Fibroblast of mammary gland (primary cell): Measurements from ENCODE around the gene PTPN13.

Experiments
- DNase-seq: peaks from one replicate; pipeline ENCODE4 v3.0.0-alpha.2; 2010; ENCODE audit warnings: low read depth
- H3K4me3 ChIP-seq: 2 replicates; pipeline ENCODE4 v1.5.1; 2011; ENCODE audit warnings: low read depth, mild to moderate bottlenecking, low read length, moderate library complexity; ENCODE audit not compliant: control insufficient read depth
- CTCF ChIP-seq: conservative IDR thresholded peaks from 2 replicates; pipeline ENCODE4 v1.5.1; 2011; ENCODE audit warnings: low read depth, low read length, inconsistent platforms; ENCODE audit not compliant: control insufficient read depth, insufficient read depth

The PTPN13 gene, protein sequence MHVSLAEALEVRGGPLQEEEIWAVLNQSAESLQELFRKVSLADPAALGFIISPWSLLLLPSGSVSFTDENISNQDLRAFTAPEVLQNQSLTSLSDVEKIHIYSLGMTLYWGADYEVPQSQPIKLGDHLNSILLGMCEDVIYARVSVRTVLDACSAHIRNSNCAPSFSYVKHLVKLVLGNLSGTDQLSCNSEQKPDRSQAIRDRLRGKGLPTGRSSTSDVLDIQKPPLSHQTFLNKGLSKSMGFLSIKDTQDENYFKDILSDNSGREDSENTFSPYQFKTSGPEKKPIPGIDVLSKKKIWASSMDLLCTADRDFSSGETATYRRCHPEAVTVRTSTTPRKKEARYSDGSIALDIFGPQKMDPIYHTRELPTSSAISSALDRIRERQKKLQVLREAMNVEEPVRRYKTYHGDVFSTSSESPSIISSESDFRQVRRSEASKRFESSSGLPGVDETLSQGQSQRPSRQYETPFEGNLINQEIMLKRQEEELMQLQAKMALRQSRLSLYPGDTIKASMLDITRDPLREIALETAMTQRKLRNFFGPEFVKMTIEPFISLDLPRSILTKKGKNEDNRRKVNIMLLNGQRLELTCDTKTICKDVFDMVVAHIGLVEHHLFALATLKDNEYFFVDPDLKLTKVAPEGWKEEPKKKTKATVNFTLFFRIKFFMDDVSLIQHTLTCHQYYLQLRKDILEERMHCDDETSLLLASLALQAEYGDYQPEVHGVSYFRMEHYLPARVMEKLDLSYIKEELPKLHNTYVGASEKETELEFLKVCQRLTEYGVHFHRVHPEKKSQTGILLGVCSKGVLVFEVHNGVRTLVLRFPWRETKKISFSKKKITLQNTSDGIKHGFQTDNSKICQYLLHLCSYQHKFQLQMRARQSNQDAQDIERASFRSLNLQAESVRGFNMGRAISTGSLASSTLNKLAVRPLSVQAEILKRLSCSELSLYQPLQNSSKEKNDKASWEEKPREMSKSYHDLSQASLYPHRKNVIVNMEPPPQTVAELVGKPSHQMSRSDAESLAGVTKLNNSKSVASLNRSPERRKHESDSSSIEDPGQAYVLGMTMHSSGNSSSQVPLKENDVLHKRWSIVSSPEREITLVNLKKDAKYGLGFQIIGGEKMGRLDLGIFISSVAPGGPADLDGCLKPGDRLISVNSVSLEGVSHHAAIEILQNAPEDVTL (N-terminal part only)

GRCh38 chr4:86593688-86594558 lies at the start of gene PTPN13:
TSS of gene PTPN13 (plus strand) at chr4:86594315. CDS start at chr4:86635257, 40,942 bp downstream.
- peak within 1 kb of the TSS; percentile 91 for H3K4me3 ChIP-seq
- no peak for TF ChIP-seq CTCF
- peak; percentile 98 for DNase-seq

DNA sequence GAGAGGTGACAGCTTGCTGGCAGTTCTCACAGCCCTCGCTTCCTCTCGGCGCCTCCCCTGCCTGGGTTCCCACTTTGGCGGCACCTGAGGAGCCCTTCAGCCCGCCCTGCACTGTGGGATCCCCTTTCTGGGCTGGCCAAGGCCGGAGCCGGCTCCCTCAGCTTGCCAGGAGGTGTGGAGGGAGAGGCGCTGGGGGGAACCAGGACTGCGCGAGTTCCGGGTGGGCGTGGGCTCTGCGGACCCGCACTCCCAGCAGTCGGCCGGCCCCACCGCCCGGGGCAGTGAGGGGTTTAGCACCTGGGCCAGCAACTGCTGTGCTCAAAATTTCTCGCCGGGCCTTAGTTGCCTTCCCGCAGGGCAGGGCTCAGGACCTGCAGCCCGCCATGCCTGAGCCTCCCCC lies 47.0 kb upstream of the PTPN13 start:
- no peak for TF ChIP-seq CTCF
- no peak overlapping the region for H3K4me3 ChIP-seq

GRCh38 chr4:86549163-86549788 lies 44.8 kb upstream of the PTPN13 start:
- TF ChIP-seq CTCF: no peak
- DNase-seq: peak; percentile 41
- no peak overlapping the region for H3K4me3 ChIP-seq

More for the DNA sequence above, 47.0 kb upstream of the PTPN13 start:
- DNase-seq: no peak

GRCh38 chr4:86551387-86551786 lies 42.7 kb upstream of the PTPN13 start:
- H3K4me3 ChIP-seq: no peak overlapping the region
- no peak for DNase-seq
- TF ChIP-seq CTCF: no peak

DNA sequence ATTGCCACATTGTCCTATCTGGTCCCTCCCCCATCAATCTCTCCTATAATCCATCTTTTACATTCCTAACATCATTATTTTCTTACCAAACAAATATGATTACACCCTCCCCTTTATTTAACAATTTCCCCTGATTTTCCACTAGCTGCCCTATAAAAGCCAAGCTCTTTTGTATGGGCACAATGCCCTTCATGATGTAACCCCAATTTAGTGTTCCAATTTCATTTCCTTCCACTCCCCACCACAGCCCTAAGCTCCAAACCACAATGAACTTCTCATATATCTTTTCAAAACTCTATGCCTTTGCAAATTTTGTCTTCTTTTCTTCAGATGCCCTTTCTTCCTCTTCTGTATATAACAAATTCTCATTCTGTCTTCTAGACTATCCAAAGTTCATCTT lies 39.5 kb upstream of the PTPN13 start:
- no peak for TF ChIP-seq CTCF
- no peak overlapping the region for H3K4me3 ChIP-seq
- DNase-seq: peak; percentile 14
